Adipose tissue (tissue), 3 donors: ENCODE data around the gene UNC93B1. TPM values are rescaled to one million over a fixed set of nuclear protein-coding genes. Genes with fewer than 3 reads are reported as not detected.
A peak's percentile ranks its signal among the peaks of the same experiment; 100 is the strongest.

ENCODE experiments used
- H3K27ac ChIP-seq: one replicate; pipeline ENCODE4 v1.5.1; 2013; ENCODE audit warnings: low read depth, low read length
- WGBS, 3 donors: extraction: QIAGEN DNeasy Blood & Tissue Kit; methylation state at CpG; one replicate each; pipeline ENCODE4 v1.1.7; 2013; 5-methylcytosine and 5-hydroxymethylcytosine counted together
- polyA plus RNA-seq, 3 donors: library from polyadenylated mRNA; stranded (reverse); fragments of 200-250 nt; gene quantifications; one replicate each; pipeline ENCODE4 v1.2.3, GENCODE V29; 2013
- donor health status: healthy with polysubstance abuse.
- donor health status: Bipolar disorder and iron deficiency.
- donor health status: healthy.

UNC93B1 gene
- polyA plus RNA-seq, 3 donors = 10.7 to 27.1 (median 16.2) TPM

DNA sequence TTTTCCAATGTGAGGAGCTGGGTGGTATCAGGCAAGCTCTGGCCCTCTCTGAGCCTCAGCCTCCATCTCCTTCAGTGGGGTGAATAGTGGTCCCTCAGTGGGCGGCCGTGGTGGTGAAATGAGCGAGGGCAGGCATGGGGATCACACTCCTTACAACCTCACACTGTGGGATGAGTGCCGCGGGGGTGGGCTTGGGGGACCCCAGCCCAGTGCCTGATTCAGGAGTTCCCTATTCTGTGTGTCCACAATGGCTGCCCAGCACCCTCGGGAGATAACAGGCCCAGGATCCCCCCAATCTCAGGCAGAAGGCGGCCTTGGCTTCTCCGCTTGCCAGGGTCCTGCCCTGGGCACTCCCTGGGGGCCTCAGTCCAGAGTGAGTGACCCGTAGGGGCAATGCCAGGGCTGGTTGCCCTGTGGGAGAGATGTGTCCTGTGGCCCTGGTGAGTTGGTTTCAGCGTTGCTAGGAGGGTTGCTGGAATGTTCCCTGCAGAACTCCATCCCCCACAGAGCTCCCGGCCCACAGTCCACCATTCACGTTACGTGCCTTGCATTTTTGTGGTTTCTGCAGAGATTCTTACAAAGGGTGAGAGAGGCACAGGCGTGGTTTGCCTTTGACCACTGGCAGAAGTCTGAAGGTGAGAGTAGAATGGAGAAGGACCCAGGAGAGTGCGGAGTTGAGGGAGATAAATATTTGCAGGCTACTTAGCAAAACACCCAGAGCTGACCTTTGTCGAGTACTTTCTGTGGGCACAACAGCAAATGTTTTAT lies 9.1 kb upstream of the UNC93B1 start:
- H3K27ac ChIP-seq = no peak overlapping the region
- WGBS, 3 donors = 70 to 73% (median 71%) methylated on average over 15 to 16 of the region's 16 CpGs

DNA sequence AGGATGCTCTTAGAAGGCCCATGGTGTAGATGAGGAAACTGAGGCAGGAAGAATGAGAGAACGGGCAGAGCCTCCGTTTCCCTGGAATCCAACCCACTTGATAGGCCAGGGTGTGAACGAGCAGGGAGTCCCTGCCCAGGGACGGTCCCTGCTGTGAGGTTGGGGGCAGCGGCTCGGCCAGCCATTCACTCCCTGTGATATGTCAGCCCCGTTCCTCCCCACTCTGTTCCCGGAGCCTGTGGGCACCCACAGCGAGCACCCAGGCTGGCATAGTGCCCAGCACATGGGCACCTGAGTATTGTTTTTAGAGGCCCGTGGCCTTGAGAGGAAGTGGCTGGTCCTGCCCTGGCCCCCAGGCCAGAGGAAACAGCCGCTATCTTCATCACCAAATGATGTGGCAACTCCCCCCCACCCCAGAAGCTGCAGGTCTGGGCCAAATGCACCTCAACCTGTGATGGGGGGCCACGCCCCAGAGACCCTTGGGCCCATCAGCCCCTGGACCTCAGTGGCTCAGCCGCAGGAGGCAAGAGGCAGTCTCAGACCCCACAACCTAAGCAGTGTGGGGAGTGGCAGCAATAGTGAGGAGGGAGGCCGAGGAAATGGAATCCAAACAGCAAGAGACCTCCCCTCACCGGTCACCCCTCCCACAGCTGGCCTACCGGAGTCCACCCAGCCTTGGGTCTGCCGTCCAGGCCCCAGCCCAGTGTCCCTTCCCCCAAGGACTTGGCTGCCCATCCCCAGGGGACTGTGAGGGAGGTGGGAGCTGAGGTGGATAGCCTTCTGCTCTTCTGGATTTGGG lies 8.3 kb upstream of the UNC93B1 start:
- no peak overlapping the region for H3K27ac ChIP-seq
- 63 to 76% (median 67%) methylated on average over 16 to 17 of the region's 17 CpGs for WGBS, 3 donors

DNA sequence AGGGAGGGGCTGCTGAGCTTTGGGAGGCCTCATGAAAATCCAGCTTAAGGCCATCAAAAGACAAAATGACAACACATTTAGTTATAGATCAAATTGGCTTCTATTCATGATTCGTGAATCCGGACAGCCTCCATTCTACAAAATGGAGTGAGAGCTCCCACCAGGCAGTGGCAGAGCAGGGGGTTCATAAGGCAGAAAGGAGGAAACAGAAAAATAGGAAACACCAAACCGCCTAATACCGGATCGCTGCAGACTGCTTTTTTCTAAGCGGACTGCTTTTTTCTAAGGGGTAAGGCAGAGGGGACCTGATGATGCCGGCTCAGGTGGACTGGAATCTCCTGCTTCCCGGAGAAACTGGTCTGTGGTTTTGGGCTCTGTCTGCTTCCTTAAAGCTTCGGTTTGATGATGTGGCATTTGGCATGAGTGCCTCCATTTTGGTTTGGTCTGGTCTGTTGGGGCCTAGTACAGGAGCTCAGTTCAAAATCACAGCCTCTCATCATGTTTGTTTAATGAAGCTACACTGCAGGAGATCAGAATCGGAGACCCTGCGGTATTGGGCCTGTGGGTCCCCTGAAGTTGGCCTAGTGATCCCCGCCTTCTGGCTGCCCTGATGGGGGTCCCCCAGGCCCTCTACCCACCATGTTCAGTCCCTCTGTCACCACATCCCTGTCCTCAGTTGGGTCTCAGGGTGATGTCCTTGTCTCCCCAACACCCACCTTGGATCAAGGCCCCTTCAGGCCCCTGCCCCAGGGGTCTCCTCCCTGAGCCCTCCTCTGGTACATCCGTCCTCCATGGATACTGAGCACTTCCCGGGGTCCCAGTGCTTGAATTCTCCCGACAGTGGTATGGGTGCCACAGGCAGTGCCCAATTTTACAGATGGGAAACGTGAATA lies 7.4 kb upstream of the UNC93B1 start:
- WGBS, 3 donors = 70 to 85% (median 72%) methylated on average over 16 of the region's 16 CpGs
- H3K27ac ChIP-seq = no peak overlapping the region

DNA sequence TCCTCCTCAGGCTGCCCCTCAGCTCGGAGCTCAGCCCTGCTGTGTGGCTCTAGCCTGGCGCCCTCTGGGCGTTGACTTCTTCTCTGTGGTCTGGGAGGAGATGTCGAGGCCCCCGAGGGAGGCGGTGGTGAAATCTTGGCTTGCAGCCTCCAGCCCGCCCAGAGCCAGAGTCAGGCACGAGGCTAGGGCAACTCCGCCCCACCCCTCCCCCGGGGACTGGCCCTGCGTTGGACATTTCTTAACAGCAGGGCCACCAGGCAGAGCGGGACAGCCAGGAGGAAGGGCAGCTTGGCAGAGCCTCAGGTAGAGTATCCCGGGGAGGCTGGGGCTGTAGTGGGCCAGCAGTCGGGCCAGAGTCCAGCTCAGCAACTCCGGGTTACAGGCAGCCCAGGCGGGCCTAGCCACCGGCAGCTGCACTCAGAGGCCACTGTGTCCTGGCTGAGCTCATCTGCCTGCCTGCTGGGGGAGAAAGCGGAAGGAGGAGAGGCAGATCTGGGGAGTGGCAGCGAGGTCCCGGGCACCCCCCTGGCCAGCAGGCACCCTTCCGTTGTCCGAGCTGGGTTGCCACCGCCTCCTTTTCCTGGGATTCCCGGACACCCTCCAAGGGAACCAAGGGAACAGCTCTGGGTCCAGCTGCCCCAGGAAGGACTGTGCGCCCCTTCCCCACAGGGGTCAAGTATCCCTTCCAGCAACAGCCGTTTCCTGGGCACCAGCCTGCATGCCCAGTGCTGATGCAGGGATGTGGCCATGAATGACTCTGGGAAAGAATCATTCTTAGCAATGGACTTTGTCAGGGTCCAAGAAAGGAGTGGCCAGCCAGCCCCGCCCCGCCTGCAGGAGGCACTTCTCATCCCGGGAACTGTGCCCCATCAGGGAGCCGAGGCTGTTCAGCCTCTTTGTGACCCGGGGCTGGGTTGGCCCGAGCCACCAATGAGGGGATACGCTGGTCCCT lies 6.5 kb upstream of the UNC93B1 start, which contains the start of gene ALDH3B1:
Gene ALDH3B1, plus strand, starts transcription at position 238 of the 952 bp plus-strand sequence. CDS start 4,971 bp downstream, outside the sequence.
- 10 to 14% (median 12%) methylated on average over 31 to 33 of the region's 33 CpGs for WGBS, 3 donors
- peak within 1 kb of the TSS; percentile 78 for H3K27ac ChIP-seq

DNA sequence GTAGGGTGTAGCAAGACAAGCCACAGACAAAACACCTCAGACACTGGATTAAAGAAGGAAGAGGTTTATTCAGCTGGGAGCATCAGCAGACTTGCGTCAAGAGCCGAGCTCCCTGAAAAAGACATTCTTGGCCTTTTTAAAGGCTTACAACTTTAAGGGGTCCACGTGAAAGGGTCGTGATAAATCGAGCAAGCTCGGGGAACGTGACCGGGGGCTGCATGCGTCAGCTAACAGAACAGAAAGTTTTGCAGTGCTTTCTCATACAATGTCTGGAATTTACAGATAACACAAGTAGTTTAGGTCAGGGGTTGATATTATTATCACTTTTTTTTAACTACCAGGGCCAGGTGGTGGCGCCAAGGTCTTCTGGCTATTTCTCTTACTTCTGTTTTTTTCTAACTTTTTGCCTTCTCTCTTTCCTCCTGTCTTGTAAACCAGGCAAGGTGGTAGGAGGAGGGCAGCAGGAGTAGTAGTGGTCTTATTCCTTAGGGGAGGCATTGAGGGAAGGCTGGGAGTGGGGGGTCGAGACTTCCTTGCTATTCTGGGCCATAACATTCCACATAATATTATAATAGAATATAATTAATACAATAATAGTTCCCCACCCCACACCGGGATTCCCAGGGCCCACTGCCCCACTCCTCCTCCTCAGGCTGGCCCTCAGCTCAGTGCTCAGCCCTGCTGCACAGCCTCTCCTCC lies 5.6 kb upstream of the UNC93B1 start:
- 34 to 39% (median 38%) methylated on average over 12 of the region's 12 CpGs for WGBS, 3 donors
- H3K27ac ChIP-seq = peak overlapping the region; percentile 78

DNA sequence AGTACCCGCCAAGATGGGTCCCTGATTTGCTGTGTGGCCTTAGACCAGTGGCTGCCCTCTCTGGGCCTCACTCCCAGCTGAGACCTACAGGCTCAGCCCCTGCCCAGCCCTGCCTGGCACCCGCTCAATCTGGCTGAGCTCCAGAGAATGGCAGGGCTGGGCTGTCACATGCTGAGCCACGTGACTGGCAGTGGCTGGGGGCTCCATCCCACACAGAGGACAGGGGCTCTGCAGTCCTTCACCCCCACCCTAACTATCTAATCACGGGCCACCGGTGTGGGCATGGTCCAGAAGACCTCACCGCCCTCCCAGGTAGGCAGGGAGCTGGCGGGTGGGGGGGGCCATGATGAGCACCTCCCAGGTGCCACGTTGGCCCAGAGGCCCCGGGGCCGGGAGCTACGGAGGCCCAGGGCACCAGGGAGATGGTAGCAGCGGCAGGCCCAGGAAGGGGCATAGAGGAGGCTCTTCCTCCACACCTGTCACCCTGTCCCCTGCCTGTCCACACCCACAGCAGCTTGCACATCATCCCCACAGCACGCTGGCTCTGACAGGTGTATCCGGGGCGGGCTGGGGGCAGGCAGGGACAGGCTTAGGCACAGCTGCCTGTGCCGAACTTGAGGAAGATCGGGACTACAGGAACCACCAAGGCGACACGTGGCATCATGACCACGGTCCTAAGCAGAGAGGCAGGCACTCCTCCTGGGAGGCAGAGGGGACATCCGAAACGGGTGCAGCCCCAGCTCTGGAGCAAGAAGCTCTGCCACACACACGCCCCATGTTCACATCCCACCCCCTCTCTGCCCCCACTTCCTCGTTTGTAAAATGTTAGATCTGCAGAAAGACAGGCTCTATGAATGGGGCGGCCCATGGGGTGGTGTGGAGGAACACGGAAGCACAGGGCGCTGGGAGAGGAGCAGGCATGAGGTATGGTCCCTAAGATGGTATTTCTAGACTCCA lies 4.8 kb upstream of the UNC93B1 start:
- 53 to 64% (median 56%) methylated on average over 26 to 27 of the region's 27 CpGs for WGBS, 3 donors
- no peak overlapping the region for H3K27ac ChIP-seq

DNA sequence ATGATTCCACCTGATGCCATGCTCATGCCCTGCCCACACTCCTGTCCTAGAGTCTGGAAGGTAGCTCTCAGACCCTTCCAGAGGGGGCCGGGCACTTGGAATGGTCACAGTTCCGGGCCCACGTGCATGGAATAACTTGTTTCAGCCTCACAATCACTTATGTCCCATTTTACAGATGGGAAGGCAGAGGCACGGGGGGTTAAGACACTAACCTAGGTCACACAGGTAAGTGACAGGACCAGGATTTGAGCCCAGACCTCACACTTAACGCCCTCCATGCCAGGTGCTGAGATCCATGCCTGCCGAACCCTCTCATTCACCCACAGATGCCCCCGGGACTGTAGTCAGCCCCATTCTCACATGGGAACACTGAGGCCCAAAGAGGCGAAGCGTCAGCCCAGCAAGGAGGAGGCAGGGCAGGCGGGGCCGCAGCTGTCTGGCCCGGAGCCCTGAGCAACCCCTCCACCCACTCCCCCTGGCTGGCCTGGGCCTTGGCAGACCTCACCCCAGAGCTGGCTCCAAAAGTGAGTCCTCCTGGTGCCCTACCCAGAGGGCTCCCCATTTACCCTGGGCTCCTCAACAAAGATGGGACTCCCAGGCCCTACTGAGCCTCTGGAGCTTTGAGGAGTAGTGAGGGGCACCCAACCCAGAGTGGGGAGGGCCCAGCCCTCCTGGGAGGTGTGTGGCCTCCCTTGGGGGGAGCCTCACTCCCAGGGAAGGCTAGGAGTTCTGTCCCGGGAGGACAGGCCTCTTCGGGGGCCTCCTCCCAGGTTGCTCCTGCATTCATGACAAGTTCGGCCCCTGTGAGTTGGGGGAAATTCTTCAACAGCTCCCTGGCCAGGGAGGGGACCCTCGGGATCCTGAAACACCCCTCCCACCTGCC lies 3.8 kb upstream of the UNC93B1 start:
- WGBS, 3 donors = 85 to 89% (median 87%) methylated on average over 15 to 16 of the region's 16 CpGs
- no peak overlapping the region for H3K27ac ChIP-seq

DNA sequence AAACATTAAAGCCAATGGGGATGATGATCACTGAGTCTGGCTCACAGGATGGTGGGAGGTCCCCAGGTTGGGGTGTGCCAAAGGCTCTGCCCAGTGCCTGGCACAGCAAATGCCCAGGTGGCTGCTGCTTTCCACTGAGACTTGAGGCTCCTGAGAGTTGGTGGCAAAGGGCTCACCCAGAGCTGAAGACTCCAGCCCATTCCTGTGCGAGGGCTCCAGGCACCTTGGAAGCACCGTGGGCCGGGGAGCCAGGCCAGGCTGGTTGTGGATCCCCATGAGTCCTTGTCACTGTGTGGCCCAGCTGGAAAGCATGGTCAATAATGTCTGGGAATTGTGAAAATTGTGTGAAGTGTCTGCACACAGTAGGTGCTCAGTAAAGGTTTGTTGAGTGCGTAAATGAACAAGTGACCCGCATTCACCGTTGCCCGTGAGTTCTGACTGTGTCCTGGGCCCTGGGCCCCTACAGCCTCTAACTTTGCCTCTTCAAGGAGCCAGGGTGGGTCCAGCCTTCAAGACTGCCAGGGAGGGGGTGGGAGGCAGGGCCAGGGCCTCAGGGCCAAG lies 2.8 kb upstream of the UNC93B1 start:
- 92 to 96% (median 95%) methylated on average over 7 of the region's 7 CpGs for WGBS, 3 donors
- H3K27ac ChIP-seq = no peak overlapping the region

DNA sequence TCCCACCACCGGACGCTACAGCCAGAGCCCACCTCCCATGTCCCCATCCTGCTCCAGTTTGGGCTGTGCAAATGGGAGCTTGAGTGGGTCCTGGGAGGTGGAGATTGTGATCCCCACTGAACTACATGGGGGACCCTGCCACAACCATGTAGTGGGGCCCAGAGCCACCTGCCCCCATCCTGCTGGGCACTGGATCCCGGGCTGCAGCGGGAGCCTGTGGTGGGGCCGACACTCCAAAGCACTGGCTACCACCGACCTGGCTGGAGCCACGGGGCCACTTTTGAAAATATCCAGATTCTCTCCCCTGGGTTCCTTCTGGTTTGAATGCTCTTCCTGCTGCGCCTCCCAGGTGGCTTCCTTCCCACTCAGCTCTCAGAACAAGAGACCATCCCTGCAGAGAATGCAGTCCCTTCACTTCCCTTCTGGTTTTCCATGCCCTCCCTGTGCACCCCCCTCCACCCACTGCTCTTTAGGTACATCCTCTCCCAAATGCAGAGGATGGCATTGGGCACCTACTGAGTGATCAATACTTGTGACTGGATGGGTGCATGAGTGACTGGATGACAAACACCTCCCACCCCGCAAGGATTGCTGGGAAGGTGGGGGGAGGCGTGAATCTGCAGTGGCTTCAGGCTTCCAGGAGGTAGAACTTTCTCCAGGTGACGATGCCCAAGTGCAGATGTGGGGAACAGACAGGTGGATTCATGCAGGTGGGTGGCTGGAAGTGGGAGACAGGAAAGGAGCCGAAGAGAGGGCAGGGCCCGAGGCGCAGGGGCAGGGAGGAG lies 846 bp upstream of the UNC93B1 start:
- 74 to 76% (median 75%) methylated on average over 14 of the region's 14 CpGs for WGBS, 3 donors
- H3K27ac ChIP-seq = no peak overlapping the region

DNA sequence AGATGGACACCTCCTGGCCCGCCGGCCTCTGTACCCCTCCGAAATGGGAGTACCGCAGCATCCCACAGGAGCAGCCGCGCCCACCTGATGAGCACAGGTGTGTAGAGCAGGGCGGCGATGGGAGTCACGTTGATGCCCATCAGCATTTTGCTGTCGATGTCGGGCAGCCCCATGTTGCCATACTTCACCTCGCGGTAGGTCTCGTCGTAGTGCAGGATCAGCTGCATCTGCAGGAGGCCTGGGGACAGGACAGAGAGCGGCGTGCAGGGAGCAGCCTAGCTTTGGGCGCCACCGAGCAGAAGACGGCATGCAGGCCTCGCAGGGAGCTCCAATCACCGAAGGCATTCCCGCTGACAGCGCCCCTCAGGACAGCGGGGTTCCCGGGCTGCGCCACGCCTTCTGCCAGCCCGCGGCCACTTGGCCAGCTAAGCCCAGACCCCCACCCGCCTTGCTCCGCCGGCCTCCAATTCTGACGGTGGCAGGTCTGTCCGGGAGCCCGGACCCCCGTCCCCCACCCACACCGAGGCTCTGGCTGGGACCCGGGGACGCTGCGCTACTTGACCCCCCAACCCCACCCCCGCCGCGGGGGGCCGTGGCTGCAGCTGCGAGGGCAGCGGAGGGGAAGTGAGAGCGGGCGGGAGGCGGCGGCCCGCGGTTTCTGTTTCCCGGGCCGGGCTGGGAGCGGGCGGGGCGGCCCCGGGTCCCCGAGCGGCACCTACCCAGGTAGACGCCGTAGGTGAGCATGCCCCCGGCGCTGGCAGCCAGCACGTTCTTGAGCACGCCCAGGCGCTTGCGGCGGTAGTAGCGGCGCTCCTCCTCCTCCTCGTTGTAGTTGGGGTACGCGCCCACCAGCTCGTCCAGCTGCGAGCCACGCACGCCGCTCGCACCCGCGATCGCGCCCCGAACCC lies 705 bp downstream of the UNC93B1 start:
- peak overlapping the region; percentile 26 for H3K27ac ChIP-seq
- 15 to 31% (median 16%) methylated on average over 48 to 86 of the region's 86 CpGs for WGBS, 3 donors

DNA sequence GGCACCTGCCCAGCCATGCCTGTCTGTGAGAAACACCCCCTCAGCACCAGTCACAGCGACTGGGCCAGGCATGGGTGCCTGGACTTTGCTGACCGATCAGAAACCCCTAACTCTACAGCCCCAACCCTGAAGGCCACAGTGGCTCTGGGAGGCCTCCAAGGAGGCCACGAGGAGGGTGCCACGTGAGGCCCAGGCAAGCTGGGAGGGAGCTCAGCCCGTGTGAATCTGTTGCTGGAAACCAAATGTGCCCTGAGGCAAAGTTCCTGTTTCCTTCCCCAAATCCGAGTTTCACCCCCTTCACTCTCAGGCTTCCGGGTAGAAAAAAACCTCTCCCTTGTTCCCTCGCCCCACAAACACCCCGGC lies 1.3 kb downstream of the UNC93B1 start:
- H3K27ac ChIP-seq = no peak overlapping the region
- 51 to 73% (median 60%) methylated on average over 9 of the region's 9 CpGs for WGBS, 3 donors

DNA sequence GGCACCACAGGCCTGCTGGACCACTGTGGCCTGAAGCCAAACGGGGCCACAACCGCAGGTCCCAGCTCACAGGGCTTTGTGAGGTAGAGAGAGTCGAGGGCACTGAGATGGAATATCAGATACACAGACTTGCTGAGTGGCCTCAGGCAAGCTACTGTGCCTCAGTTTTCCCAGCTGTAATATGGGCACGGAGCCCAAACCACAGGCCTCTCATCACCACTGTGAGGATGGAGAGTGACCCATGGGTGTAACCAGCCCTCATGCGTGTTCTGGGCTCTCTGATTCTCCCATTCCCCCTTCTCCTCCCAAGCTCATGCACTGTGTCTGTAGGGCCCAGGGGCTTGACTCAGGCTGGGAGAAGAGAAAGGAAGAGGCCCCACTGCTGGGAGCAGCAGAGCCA lies 4.2 kb downstream of the UNC93B1 start:
- no peak overlapping the region for H3K27ac ChIP-seq
- WGBS, 3 donors = 93 to 95% (median 93%) methylated on average over 5 of the region's 5 CpGs

DNA sequence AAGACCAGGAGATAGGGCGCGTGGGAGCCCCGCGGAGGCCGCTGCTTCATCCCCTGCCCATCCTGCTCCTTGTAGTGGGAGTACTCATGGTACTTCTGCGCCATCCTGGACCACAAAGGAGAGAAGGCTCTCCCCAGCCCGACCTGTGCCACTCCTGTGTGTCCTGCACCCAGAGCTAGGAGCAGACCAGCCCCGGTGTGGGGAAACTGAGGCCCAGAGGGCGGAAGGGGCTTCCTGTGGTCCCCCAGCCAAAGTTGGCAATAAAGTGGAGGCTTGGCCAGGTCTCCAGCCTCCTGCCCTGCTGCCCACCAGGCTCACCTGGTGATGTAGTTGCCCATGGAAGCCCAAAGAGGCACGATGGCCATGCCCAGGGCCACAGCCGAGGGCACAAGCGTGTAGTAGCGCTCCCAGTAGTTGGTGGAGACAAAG lies 4.7 kb downstream of the UNC93B1 start:
- 95 to 99% (median 98%) methylated on average over 12 to 13 of the region's 13 CpGs for WGBS, 3 donors
- H3K27ac ChIP-seq = no peak overlapping the region
